Heart right ventricle (tissue), 16 donors: ENCODE results near the gene FOXJ3. TPM values are rescaled to one million over a fixed set of nuclear protein-coding genes. Genes with fewer than 3 reads are reported as not detected.
A peak's percentile ranks its signal among the peaks of the same experiment; 100 is the strongest.

ENCODE experiments used
- ATAC-seq, 8 donors: fragments of 200-7000 bp; cut with Tn5 transposase; one replicate each; pipeline ENCODE4 v1.9.1; 2020; ENCODE audit warnings: mild to moderate bottlenecking in 8 of 8, moderate library complexity in 8 of 8, moderate number of reproducible peaks in 1 of 8
- DNase-seq, 2 donors: peaks; one replicate each; pipeline ENCODE4 v3.0.0-alpha.2; 2020
- H3K27ac ChIP-seq, 10 donors: fragments of 200-600 bp; sonication (generic) in 2 of 10; one replicate each; pipeline versions ENCODE4 v1.5.0 to v1.8.0; 2020 to 2022; ENCODE audit warnings: mild to moderate bottlenecking in 3 of 10
- H3K27me3 ChIP-seq, 7 donors: fragments of 200-600 bp; one replicate each; pipeline ENCODE4 v1.8.0; 2021 to 2022; ENCODE audit warnings: mild to moderate bottlenecking in 2 of 7
- H3K36me3 ChIP-seq, 9 donors: fragments of 200-600 bp; sonication (generic) in 1 of 9; one replicate each; pipeline versions ENCODE4 v1.5.0 to v1.8.0; 2020 to 2022; ENCODE audit warnings: mild to moderate bottlenecking in 2 of 9
- H3K4me1 ChIP-seq, 9 donors: fragments of 200-600 bp; sonication (generic) in 1 of 9; one replicate each; pipeline versions ENCODE4 v1.5.0 to v1.8.0; 2020 to 2022; ENCODE audit warnings: mild to moderate bottlenecking in 4 of 9
- H3K4me3 ChIP-seq, 10 donors: fragments of 200-600 bp; sonication (generic) in 2 of 10; one replicate each; pipeline versions ENCODE4 v1.5.0 to v1.8.0; 2020 to 2022; ENCODE audit warnings: mild to moderate bottlenecking in 7 of 10, moderate library complexity in 2 of 10
- H3K9me3 ChIP-seq, 11 donors: fragments of 200-600 bp in 10 of 11; sonication (generic) in 2 of 11; one replicate each; pipeline versions ENCODE4 v1.5.0 to v1.8.0; 2013 to 2022; ENCODE audit warnings: mild to moderate bottlenecking in 2 of 11, control low read depth in 1 of 11, moderate library complexity in 1 of 11
- CTCF ChIP-seq, 9 donors: fragments of 200-600 bp; sonication (generic) in 2 of 9; IDR thresholded peaks; one replicate each; pipeline versions ENCODE4 v1.5.0 to v1.8.0; 2021 to 2022; ENCODE audit warnings: antibody characterized with exemption in 9 of 9, mild to moderate bottlenecking in 5 of 9, moderate library complexity in 1 of 9
- WGBS, 2 donors: extraction: QIAGEN DNeasy Blood & Tissue Kit; methylation state at CpG; one replicate each; pipeline ENCODE4 v1.1.7; 2013; ENCODE audit warnings: inconsistent platforms in 1 of 2; 5-methylcytosine and 5-hydroxymethylcytosine counted together
- intact Hi-C, 10 donors: fragments of 100-400 bp; cut with DNase I; formaldehyde crosslinking; loops; one replicate each; pipeline versions ENCODE4 v1.11.1 to v1.14.2; 2022
- polyA plus RNA-seq, 2 donors: library from polyadenylated mRNA; stranded (reverse); fragments of 200-250 nt; gene quantifications; one replicate each; pipeline ENCODE4 v1.2.3, GENCODE V29; 2013
- total RNA-seq, 10 donors: library from RNA; stranded (reverse); fragmentation: NEBNext Ultra II Directional in 3 of 10; extraction: Animal tissue kit (Norgen Biotek cat#: 25700) in 3 of 10; gene quantifications; one replicate each; pipeline versions ENCODE4 v1.2.1 to v1.2.4, GENCODE V29; 2021 to 2023
- donor health status: Arrhythmogenic right ventricular cardiomyopathy.
- donor health status: ischemic (EF 13 %, LVEDD 7.1; RV severe dilation, severe dysfunction).
- donor health status: healthy with polysubstance abuse.
- donor health status: DM: no; HTN: yes; CAD: no.
- donor health status: DM: no; HTN: no; CAD: no.
- donor health status: ischemic (EF 25% LVEDD 6.9; RV normal size, moderate dysfunction).
- donor health status: ischemic (EF 25% LVEDD 5.7; RV mildly dilated, moderate dysfunction).
- donor health status: healthy.
- donor health status: DM: yes; HTN: yes; CAD: no.
- donor health status: Ischemic cardiomyopathy.
- donor health status: ischemic (EF 35%, LVEDD 5.7; RV mildly dilated, moderate dysfunction).
- donor health status: nonischemic (EF 11% LVEDD 7.7; RV severe dilation, severe dysfunction).
- donor health status: DM: yes; HTN: yes; CAD: no.
- donor health status: PGD.
- donor health status: ischemic (EF 29% LVEDD 5.4; RV normal size, mild dysfunction).
- donor health status: nonischemic (EF 23%, LVEDD 6.1; RV moderate dilation, normal function).

FOXJ3 gene
- total and polyA plus RNA-seq, 12 donors: 9.6 to 50.0 (median 40.7) TPM

DNA sequence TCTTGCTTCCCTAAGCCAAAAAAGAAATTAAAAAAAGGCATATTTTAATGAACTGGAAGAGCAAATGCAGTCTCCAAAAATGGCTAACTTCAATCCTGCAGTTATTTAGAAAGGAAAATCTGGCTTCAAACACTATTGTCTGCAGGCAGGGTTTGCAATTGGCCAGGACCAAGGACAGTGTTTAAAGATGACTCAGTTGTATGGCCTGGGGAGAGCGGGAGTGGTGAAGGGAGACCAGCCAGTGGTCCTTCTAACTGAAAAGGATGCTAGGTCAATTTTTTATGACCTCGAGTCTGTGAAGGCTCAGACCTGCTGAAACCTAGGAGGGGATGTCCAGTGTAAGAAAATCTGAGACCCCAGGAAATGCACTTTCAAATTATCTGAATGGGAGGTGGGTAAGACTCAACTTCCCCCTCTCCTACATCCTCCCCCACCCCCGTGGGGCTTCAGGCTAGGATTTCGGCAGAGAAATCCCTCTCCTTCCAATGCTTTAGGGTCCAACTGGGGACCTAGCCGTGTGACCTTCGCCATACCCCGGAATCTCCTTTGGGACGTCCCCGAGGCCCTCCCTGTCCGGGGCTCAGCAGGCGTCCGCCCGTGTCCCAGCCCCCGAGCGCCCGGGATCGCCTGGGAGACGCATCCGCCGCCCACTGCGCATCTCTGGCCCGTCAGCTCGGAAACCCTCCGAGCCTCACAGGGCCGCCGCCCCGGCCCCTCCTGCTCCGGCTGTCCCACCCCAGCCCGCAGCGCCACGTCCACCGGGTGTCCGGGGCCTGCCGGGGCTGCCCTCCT lies 45.0 kb upstream of the FOXJ3 start:
- peak overlapping the region in 4 of 10 donors; percentile 23 to 61 (median 39) for H3K27ac ChIP-seq
- intact Hi-C loops: no loop called here

GRCh38 chr1:42372796-42373195 lies 37.8 kb upstream of the FOXJ3 start:
- TF ChIP-seq CTCF (IDR thresholded peaks at IDR 0.05): no peak
- intact Hi-C loops: no loop called here
- 82 to 94% methylated on average over 2 of the region's 2 CpGs for WGBS, 2 donors
- Histone ChIP-seq H3K27me3 (peaks cover 0 to 10% (median 0%) of the 10 kb centered on the region in 7 donors), H3K4me1 (no peaks in the 10 kb centered on the region), H3K36me3 (no peaks in the 10 kb centered on the region), H3K4me3 (no peak overlapping the region), H3K9me3 (no peaks in the 10 kb centered on the region), H3K27ac (no peak overlapping the region)
- ATAC-seq (no peak), DNase-seq (no peak)

More for the DNA sequence above, 45.0 kb upstream of the FOXJ3 start:
- no peak for DNase-seq
- H3K27me3 ChIP-seq: peaks cover 0 to 54% (median 18%) of the 10 kb centered on the region in 7 donors
- ATAC-seq: peak; percentile 57 to 82 (median 64)
- H3K9me3 ChIP-seq: no peaks in the 10 kb centered on the region
- peaks cover 0 to 12% (median 8%) of the 10 kb centered on the region in 9 donors for H3K4me1 ChIP-seq
- 2% methylated on average over 34 of the region's 34 CpGs for WGBS, 2 donors
- TF ChIP-seq CTCF (IDR thresholded peaks at IDR 0.05): no peak
- H3K36me3 ChIP-seq: no peaks in the 10 kb centered on the region
- peak overlapping the region; percentile 47 to 88 (median 65) for H3K4me3 ChIP-seq

DNA sequence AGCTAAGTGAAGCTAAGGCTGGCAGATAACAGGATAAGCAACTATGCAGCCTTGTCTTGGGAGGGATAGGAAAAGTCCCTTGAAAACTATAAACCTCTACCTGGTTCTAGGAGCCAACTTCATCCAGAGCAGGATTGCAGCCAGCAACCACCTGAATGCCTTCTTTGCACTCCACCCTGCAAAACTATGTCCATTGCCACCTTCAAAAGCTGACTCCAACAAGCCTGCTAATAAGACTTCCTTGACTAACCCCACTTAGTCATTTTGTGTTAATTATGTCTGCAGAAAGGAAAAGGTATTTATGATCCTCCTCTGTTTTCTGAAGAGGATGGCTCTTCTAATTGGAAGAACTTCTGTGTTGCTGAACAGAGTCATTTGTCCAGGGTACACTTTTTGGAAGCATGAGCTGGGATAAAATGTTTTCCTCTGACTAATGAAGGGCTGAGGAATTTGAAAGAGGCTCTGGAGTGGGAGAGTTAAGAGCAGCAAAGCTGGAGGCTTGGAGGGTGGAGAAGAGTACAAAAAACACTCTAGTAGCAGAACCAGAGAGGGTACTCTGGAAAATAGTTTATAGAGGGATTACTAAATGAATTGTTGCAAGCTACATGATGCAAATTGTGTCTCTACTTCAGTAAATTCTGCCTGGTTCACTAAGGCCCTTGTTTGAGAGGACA lies 36.0 kb upstream of the FOXJ3 start:
- Histone ChIP-seq H3K9me3 (no peaks in the 10 kb centered on the region), H3K4me1 (no peaks in the 10 kb centered on the region), H3K27ac (no peak overlapping the region), H3K4me3 (no peak overlapping the region), H3K36me3 (no peaks in the 10 kb centered on the region), H3K27me3 (peaks cover 0 to 14% (median 0%) of the 10 kb centered on the region in 7 donors)
- intact Hi-C loops: no loop called here
- no peak for TF ChIP-seq CTCF (IDR thresholded peaks at IDR 0.05)
- DNase-seq: no peak
- no peak for ATAC-seq

DNA sequence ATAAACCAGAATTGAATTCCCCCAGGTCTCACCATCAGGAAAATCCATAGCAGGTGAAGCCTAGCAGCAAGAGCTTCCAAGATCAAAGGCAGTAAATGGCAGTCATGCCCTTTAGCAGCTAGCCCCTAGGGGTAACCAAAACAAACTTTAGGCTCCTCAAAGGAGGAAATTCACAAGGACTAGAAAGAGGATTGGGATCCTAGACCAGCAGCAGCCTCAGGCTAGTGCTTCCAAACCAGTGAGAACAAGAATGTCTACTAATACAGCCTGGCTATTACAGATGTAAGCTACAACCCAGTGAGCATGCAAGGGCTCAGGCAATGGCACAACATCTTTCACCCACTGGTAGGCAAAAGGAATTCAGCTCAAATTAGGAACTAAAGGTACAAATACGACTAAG lies 34.4 kb upstream of the FOXJ3 start:
- intact Hi-C loops: no loop called here

More for the DNA sequence above, 34.4 kb upstream of the FOXJ3 start:
- Histone ChIP-seq H3K27ac (no peak overlapping the region), H3K36me3 (no peaks in the 10 kb centered on the region), H3K4me1 (no peaks in the 10 kb centered on the region), H3K4me3 (no peak overlapping the region), H3K27me3 (peaks cover 0 to 14% (median 0%) of the 10 kb centered on the region in 7 donors), H3K9me3 (no peaks in the 10 kb centered on the region)
- no peak for ATAC-seq
- no peak for DNase-seq
- 77 to 93% methylated on average over 1 of the region's 1 CpG for WGBS, 2 donors
- no peak for TF ChIP-seq CTCF (IDR thresholded peaks at IDR 0.05)
